ENCODE measurements around the gene PASK. TPM values are rescaled to one million over a fixed set of nuclear protein-coding genes. Genes with fewer than 3 reads are reported as not detected.

PASK gene
- total and polyA plus RNA-seq, 9 of the 15 experiments (the other 6 are each of a cell fraction or from before 2014, with no cell fraction given), result 1.5 to 30.3 (median 9.9) TPM

GRCh38 chr2:241148239-241148638 is 1.0 kb downstream of the PASK start:
- FAIRE-seq (no peak), DNase-seq (ENCODE audit: extremely low read depth in 1 of 4, low spot score in 3 of 4) (peak in 1 of 4 experiments; percentile 5), ATAC-seq (no peak)
- Histone ChIP-seq H3K27me3 (ENCODE audit: control insufficient read depth in 2 of 2, insufficient read depth in 2 of 2, low read length in 2 of 2) (no peaks in the 10 kb centered on the region), H2AFZ (ENCODE audit: low read depth, low read length) (no peak overlapping the region), H3K36me3 (ENCODE audit: control insufficient read depth, insufficient read depth, low read length) (peaks cover 6% of the 10 kb centered on the region; the same call in 2 of the 3 replicates), H3K79me2 (ENCODE audit: control insufficient read depth, insufficient read depth, low read length) (peaks cover 25% of the 10 kb centered on the region), H3K27ac (ENCODE audit: extremely low read depth, low read depth, low read length) (no peak overlapping the region), H3K9me3 (replicated peaks; ENCODE audit: control insufficient read depth, insufficient read depth, low read depth, low read length) (no peaks in the 10 kb centered on the region), H3K9me1 (ENCODE audit: control insufficient read depth, insufficient read depth, low read length) (no peaks in the 10 kb centered on the region), H3K9ac (ENCODE audit: insufficient read depth in 1 of 2, low read depth in 2 of 2, low read length in 2 of 2) (peak overlapping the region; percentile 67 to 87), H3K4me2 (ENCODE audit: insufficient read depth, low read length) (peak overlapping the region; percentile 91), H3K4me1 (replicated peaks in 1 of 2; ENCODE audit: control insufficient read depth in 2 of 2, insufficient read depth in 2 of 2, low read length in 2 of 2) (peaks cover 14 to 26% of the 10 kb centered on the region in 2 experiments; a peak in 4 of 5 replicates), H4K20me1 (replicated peaks; ENCODE audit: control insufficient read depth, insufficient read depth, low read length) (no peaks in the 10 kb centered on the region), H3K4me3 (peak overlapping the region; percentile 98)
- WGBS (ENCODE audit: insufficient coverage, low coverage, missing lambda C conversion rate), result 44% methylated on average over 4 of the region's 4 CpGs
- ChIA-PET CTCF (ENCODE audit: low intra/inter-chr PET ratio) (no interaction called here), POLR2A (interaction anchor here (0.6 to 1.3 kb wide), 3 partner anchors 12 to 553 kb away, joined by 3 to 4 read pairs (median 3); no protein-coding TSS in a partner anchor)
- in situ Hi-C loops (cut with MboI) (no loop called here), intact Hi-C loops (cut with micrococcal nuclease) (no loop called here)
- TSS peak; percentile 45 for BruUV-seq (replicated peaks)
- no peak for TF ChIP-seq ESRRB (CRISPR knock-in tag; IDR thresholded peaks at IDR 0.05; ENCODE audit: borderline replicate concordance)
- no peak for TF ChIP-seq NFXL1 (CRISPR knock-in tag; IDR thresholded peaks at IDR 0.05)
- TF ChIP-seq SREBF2 (CRISPR knock-in tag; IDR thresholded peaks at IDR 0.05), result no peak
- TF ChIP-seq THAP12 (CRISPR knock-in tag; IDR thresholded peaks at IDR 0.05), result no peak
